ENCODE results near the gene EEF1AKMT2. TPM values are rescaled to one million over a fixed set of nuclear protein-coding genes. Genes with fewer than 3 reads are reported as not detected.

EEF1AKMT2 gene
- total RNA-seq, 2 donors from 2014 or later: 22.2 to 25.9 TPM

DNA sequence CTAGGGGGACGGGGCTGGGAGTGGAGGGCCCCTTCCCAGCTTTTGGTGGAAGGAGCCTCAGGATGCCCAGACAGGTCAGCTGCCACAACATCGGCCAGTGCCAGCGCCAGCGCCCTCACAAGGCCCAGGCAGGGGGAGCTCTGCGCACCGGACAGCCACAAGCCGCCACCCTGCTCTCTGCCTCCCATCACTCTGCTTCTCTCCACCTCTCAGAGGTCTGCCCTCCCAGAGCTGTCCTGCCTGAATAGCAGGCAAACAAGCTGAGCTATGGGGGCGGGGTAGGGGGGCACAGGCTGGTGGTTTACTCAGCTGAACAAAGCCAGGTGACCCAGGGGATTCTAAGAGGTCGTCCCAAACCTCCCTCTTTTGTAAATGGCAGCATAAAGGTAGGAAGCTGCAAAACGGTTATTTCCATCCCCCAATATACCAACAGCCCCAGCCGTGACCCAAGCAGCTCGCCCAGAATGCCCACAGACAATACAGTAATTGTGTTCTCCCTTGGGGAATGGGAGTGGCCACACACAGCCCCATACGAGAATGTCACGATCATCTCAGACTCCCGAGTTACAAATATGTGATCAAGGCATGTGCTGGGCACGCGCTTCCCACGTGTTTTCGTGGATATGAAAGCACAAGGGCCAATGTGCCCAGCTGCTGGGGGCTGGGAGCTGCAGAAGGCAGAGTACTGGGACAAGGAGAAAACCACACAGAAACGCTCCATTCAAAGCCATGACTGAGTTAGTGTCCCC, 67.2 kb downstream of the EEF1AKMT2 start:
- Mint-ChIP-seq H3K4me3 (no peak overlapping the region), H3K27me3 (ENCODE audit: insufficient read depth) (no peaks in the 10 kb centered on the region), H3K4me1 (peaks cover 41% of the 10 kb centered on the region), H3K27ac (peak overlapping the region; percentile 96), H3K36me3 (ENCODE audit: low read depth) (peaks cover 7% of the 10 kb centered on the region), H3K9me3 (no peaks in the 10 kb centered on the region)
- Histone ChIP-seq H3K4me3 (ENCODE audit: low read length) (no peak overlapping the region), H3K9ac (ENCODE audit: extremely low read depth, low read length, poor library complexity, severe bottlenecking) (no peak overlapping the region), H3K9me3 (ENCODE audit: control insufficient read depth, low read length) (no peaks in the 10 kb centered on the region), H3K4me1 (ENCODE audit: control insufficient read depth, insufficient read depth, low read length) (peaks cover 26% of the 10 kb centered on the region), H3K27me3 (ENCODE audit: control insufficient read depth, insufficient read depth, low read length, poor library complexity, severe bottlenecking) (no peaks in the 10 kb centered on the region), H3K27ac (ENCODE audit: low read depth, low read length) (no peak overlapping the region), H3K36me3 (ENCODE audit: control insufficient read depth, insufficient read depth, low read length) (peaks cover 5% of the 10 kb centered on the region)
- DNase-seq: no peak
- 84 to 88% methylated on average over 10 to 20 of the region's 20 CpGs for WGBS, 2 experiments (ENCODE audit: insufficient coverage in 1 of 2, insufficient read length in 1 of 2)
- TF ChIP-seq, protein P1, sequence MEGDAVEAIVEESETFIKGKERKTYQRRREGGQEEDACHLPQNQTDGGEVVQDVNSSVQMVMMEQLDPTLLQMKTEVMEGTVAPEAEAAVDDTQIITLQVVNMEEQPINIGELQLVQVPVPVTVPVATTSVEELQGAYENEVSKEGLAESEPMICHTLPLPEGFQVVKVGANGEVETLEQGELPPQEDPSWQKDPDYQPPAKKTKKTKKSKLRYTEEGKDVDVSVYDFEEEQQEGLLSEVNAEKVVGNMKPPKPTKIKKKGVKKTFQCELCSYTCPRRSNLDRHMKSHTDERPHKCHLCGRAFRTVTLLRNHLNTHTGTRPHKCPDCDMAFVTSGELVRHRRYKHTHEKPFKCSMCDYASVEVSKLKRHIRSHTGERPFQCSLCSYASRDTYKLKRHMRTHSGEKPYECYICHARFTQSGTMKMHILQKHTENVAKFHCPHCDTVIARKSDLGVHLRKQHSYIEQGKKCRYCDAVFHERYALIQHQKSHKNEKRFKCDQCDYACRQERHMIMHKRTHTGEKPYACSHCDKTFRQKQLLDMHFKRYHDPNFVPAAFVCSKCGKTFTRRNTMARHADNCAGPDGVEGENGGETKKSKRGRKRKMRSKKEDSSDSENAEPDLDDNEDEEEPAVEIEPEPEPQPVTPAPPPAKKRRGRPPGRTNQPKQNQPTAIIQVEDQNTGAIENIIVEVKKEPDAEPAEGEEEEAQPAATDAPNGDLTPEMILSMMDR (conservative IDR thresholded peaks at IDR 0.05): no peak

GRCh38 chr10:124723826-124724225, 67.9 kb downstream of the EEF1AKMT2 start:
- TF ChIP-seq, protein P1 (conservative IDR thresholded peaks at IDR 0.05): no peak
- H3K27ac ChIP-seq (ENCODE audit: low read depth, low read length): no peak overlapping the region
- WGBS, 2 experiments (ENCODE audit: insufficient coverage in 1 of 2, insufficient read length in 1 of 2): 94% methylated on average over 9 of the region's 9 CpGs
- H3K9me3 ChIP-seq (ENCODE audit: control insufficient read depth, low read length): no peaks in the 10 kb centered on the region
- Mint-ChIP-seq H3K36me3 (ENCODE audit: low read depth) (peaks cover 7% of the 10 kb centered on the region), H3K27ac (peak overlapping the region; percentile 96), H3K27me3 (ENCODE audit: insufficient read depth) (no peaks in the 10 kb centered on the region), H3K4me3 (no peak overlapping the region), H3K9me3 (no peaks in the 10 kb centered on the region), H3K4me1 (peaks cover 41% of the 10 kb centered on the region)
- H3K27me3 ChIP-seq (ENCODE audit: control insufficient read depth, insufficient read depth, low read length, poor library complexity, severe bottlenecking): no peaks in the 10 kb centered on the region
- peaks cover 24% of the 10 kb centered on the region for H3K4me1 ChIP-seq (ENCODE audit: control insufficient read depth, insufficient read depth, low read length)
- H3K36me3 ChIP-seq (ENCODE audit: control insufficient read depth, insufficient read depth, low read length): peaks cover 5% of the 10 kb centered on the region
- H3K4me3 ChIP-seq (ENCODE audit: low read length): no peak overlapping the region
- H3K9ac ChIP-seq (ENCODE audit: extremely low read depth, low read length, poor library complexity, severe bottlenecking): peak overlapping the region; percentile 9
- DNase-seq: no peak

- Histone ChIP-seq H3K9ac (ENCODE audit: extremely low read depth, low read length, poor library complexity, severe bottlenecking) (peak overlapping the region; percentile 9), H3K9me3 (ENCODE audit: control insufficient read depth, low read length) (no peaks in the 10 kb centered on the region), H3K36me3 (ENCODE audit: control insufficient read depth, insufficient read depth, low read length) (peaks cover 5% of the 10 kb centered on the region), H3K4me3 (ENCODE audit: low read length) (no peak overlapping the region), H3K27ac (ENCODE audit: low read depth, low read length) (peak overlapping the region; percentile 16), H3K27me3 (ENCODE audit: control insufficient read depth, insufficient read depth, low read length, poor library complexity, severe bottlenecking) (no peaks in the 10 kb centered on the region), H3K4me1 (ENCODE audit: control insufficient read depth, insufficient read depth, low read length) (peaks cover 21% of the 10 kb centered on the region)
- no peaks in the 10 kb centered on the region for H3K27me3 Mint-ChIP-seq (ENCODE audit: insufficient read depth)
- DNase-seq: no peak
- no peak overlapping the region for H3K4me3 Mint-ChIP-seq
- TF ChIP-seq, protein P1 (conservative IDR thresholded peaks at IDR 0.05): no peak
- 78 to 91% methylated on average over 6 to 8 of the region's 8 CpGs for WGBS, 2 experiments (ENCODE audit: insufficient coverage in 1 of 2, insufficient read length in 1 of 2)
- peaks cover 38% of the 10 kb centered on the region for H3K4me1 Mint-ChIP-seq
- peak overlapping the region; percentile 96 for H3K27ac Mint-ChIP-seq
- no peaks in the 10 kb centered on the region for H3K9me3 Mint-ChIP-seq
- peaks cover 7% of the 10 kb centered on the region for H3K36me3 Mint-ChIP-seq (ENCODE audit: low read depth)
These were observed 68.6 kb downstream of the EEF1AKMT2 start for GRCh38 chr10:124722798-124723783.
